ENCODE data around the gene MID1IP1.

DNA sequence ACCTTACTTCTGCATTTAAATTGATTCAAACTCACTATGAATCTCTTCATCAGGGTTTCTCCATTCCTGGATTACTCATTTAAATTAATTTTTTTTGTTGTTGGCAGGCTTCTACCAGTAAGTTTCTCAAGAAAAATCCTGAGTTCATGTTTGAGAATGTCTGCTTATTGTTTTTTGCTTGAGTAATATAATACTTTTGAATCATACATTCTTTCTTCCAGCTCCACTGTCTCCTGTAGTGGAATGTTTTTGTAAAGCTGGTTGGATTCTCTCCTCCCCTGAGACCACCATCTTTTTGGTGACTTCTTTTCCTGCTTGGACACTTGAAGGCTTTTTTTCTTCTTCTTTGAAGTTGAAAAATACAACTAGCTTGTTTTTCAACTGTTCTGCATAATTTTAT lies 4.3 kb upstream of the MID1IP1 start:
- TF ChIP-seq, protein P1, sequence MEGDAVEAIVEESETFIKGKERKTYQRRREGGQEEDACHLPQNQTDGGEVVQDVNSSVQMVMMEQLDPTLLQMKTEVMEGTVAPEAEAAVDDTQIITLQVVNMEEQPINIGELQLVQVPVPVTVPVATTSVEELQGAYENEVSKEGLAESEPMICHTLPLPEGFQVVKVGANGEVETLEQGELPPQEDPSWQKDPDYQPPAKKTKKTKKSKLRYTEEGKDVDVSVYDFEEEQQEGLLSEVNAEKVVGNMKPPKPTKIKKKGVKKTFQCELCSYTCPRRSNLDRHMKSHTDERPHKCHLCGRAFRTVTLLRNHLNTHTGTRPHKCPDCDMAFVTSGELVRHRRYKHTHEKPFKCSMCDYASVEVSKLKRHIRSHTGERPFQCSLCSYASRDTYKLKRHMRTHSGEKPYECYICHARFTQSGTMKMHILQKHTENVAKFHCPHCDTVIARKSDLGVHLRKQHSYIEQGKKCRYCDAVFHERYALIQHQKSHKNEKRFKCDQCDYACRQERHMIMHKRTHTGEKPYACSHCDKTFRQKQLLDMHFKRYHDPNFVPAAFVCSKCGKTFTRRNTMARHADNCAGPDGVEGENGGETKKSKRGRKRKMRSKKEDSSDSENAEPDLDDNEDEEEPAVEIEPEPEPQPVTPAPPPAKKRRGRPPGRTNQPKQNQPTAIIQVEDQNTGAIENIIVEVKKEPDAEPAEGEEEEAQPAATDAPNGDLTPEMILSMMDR (IDR thresholded peaks at IDR 0.05 in 4 of 5, conservative IDR thresholded peaks at IDR 0.05 in 1 of 5) = no peak
- TF ChIP-seq POLR2A (IDR thresholded peaks at IDR 0.05) = no peak
